Skeletal muscle cell (primary cell): Measurements from ENCODE around the gene LBR.
"Not testable (repeated sequence)": the region's sequence is repeated elsewhere in the genome, so short reads cannot be mapped to it uniquely, and the experiment has no call there.

Source experiments
- DNase-seq: peaks from one replicate; pipeline ENCODE4 v3.0.0-alpha.2; 2010; ENCODE audit warnings: low read depth
- H3K4me3 ChIP-seq: 2 replicates; pipeline ENCODE4 v1.5.1; 2011; ENCODE audit warnings: low read depth, mild to moderate bottlenecking, control low read depth, low read length, moderate library complexity

LBR gene

GRCh38 chr1:225407755-225408154 is 20.1 kb downstream of the LBR start:
- H3K4me3 ChIP-seq = no peak overlapping the region
- DNase-seq = no peak

- H3K4me3 ChIP-seq = no peak overlapping the region
- DNase-seq = no peak
These were observed 20.7 kb downstream of the LBR start for GRCh38 chr1:225406976-225407725.

- no peak overlapping the region for H3K4me3 ChIP-seq
- DNase-seq = no peak
These were observed 26.9 kb downstream of the LBR start for GRCh38 chr1:225400968-225401367.

GRCh38 chr1:225396357-225396756 is 31.5 kb downstream of the LBR start:
- DNase-seq = no peak
- no peak overlapping the region for H3K4me3 ChIP-seq

- no peak overlapping the region for H3K4me3 ChIP-seq
- DNase-seq = no peak
These were observed 38.0 kb downstream of the LBR start for GRCh38 chr1:225389843-225390242.

DNA sequence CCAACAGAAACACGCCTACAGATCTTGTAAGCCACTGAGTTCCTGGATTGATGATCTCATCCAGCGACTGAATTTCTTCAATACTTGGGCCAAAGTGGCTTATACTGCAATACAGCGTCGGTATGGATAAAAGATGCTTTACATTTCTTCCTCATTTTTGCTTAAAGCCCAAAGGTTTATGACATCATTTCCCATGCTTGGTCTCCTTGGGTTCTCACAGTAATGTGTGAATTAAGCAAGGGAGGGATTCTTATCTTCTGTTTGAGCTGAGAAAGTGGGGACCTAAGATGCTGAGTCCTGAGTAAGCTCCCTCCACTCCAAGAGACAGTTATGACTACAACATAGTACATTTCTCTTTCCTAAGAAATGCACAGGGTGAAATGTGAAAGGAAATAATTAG is 39.5 kb downstream of the LBR start:
- DNase-seq = peak; percentile 31

GRCh38 chr1:225386860-225387259 is 41.0 kb downstream of the LBR start:
- DNase-seq, H3K4me3 ChIP-seq: not testable (repeated sequence)

More for the DNA sequence above, 39.5 kb downstream of the LBR start:
- H3K4me3 ChIP-seq = no peak overlapping the region

- DNase-seq = no peak
- no peak overlapping the region for H3K4me3 ChIP-seq
These were observed 47.1 kb downstream of the LBR start for GRCh38 chr1:225380691-225381090.

DNA sequence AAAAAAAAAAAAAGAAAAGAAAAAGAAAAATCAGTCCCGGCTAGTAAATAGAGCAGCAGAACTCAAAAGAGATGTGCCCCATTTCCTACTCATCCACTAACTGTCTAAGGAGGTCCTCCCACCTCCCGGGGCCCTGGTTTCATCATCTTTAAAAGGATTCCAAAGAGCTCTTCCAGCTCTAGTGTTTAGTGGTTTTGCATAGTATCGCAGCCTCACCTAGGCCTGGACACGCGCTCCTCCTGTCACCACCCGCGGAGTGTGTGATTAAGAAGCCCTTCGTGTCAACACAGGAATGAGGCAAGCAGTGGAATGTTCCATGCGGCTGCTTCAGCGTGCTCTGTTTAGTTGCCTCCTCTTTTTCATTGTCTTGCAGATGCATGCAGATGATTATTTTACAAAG is 49.0 kb downstream of the LBR start:
- H3K4me3 ChIP-seq = no peak overlapping the region
- DNase-seq = peak; percentile 83

- no peak for DNase-seq
- no peak overlapping the region for H3K4me3 ChIP-seq
These were observed 52.8 kb downstream of the LBR start for GRCh38 chr1:225374996-225375395.

GRCh38 chr1:225373155-225373554 is 54.7 kb downstream of the LBR start:
- no peak for DNase-seq
- no peak overlapping the region for H3K4me3 ChIP-seq

DNA sequence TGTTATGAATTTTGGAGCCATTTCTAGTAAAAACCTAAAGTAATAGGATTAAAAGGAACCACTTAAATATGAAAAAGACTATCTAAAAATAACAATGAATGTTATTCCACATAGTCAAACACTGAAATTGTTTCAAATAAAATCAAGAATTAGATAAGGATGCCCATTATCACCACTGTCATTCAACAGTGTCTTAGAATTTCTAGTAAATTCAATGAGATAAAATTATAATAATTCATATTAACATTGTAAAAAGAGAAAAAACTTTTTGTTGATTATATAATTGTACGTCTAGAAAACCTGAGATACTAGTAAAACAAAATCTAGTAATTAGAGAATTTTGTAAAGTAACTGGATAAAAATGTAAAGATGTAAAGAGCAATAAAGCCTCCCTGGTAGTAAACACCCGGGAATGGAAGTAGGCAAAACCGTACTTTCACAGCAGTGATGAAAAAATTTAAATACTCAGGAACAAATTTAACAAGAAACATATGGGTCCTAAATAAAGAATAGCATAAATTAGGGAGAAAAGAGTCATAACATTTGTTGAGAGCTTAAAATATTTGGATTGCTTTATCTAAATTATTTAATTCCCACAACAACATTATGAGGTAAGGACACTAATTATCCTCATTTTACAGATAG is 56.4 kb downstream of the LBR start:
- DNase-seq = no peak
- no peak overlapping the region for H3K4me3 ChIP-seq

GRCh38 chr1:225368036-225368552 is 59.7 kb downstream of the LBR start:
- DNase-seq = no peak
- H3K4me3 ChIP-seq = no peak overlapping the region

- no peak for DNase-seq
- H3K4me3 ChIP-seq = no peak overlapping the region
These were observed 61.3 kb downstream of the LBR start for GRCh38 chr1:225366552-225366951.

GRCh38 chr1:225366018-225366417 is 61.8 kb downstream of the LBR start:
- no peak overlapping the region for H3K4me3 ChIP-seq
- DNase-seq = no peak

- DNase-seq = no peak
- no peak overlapping the region for H3K4me3 ChIP-seq
These were observed 63.4 kb downstream of the LBR start for GRCh38 chr1:225364439-225364838.

DNA sequence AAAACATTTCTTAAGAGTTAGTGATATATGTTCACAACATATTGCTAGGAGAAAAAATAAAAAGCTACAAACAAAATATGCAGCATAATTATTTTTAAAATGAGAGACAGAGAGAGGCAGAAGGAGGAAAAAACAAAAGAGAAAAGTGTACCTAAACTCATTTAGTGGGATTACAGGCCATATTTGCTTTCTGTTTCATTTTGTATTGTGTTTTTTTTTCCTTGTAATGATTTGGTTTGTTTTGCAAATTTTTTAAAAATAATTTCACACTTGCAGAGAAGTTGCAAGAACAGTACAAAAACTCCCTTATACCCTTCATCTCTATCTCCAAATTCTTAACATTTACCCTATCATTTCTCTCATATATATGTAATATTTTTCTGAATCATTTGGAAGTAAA is 65.0 kb downstream of the LBR start:
- H3K4me3 ChIP-seq = no peak overlapping the region
- DNase-seq = no peak

DNA sequence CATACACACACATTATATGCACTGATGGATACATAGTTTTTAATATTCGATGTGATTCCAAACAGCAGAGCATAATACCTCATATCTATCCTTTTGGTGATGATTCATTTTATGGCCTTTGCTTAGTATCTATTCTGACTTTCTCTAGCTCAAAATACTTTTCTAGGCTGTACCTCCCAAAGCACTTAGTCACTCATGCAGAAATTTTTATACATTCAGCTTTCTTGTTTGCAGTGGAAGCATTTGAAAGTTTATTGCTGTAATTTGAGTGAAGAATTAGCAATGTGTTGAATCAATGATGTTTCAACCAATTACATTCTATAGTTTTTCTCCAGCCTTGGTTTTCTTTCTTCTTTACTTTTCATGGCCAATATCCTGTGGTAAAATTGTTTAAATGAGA is 66.7 kb downstream of the LBR start:
- H3K4me3 ChIP-seq = no peak overlapping the region
- no peak for DNase-seq

DNA sequence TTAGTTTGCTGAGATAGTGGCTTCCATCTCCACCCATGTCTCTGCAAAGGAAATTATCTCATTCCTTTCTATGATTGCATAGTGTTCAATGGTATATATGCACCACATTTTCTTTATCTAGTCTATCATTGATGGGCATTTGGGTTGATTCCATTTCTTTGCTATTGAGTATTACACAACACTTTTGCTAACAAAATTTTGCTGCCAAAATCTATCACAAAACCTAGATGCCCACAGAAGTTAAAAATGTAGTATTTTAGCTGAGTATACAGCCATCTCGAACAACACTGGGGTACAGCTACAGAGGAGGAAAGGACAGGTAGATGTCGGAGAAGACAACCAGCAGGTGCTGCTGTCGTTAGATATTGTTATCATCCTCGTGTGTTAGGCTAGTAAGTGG is 67.7 kb downstream of the LBR start:
- no peak for DNase-seq
- H3K4me3 ChIP-seq = no peak overlapping the region

DNA sequence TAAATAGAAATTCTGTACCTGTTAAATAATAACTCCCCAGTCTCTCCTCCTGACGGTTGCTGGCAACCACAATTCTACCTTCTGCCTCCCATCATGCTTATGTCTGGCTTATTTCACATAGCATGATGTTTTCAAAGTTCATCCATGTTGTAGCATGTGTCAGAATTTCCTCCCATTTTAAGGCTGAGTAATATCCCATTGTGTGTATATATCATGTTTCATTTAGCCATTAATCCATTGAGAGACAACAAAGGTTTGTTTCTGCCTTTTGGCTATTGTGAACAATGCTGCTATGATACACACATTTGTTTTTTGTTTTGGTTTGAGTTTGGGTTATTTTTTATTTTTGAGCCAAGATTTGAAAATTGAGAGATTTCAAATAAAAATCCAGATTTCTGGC is 72.0 kb downstream of the LBR start:
- DNase-seq = no peak
- H3K4me3 ChIP-seq = no peak overlapping the region

GRCh38 chr1:225354906-225355305 is 72.9 kb downstream of the LBR start:
- no peak overlapping the region for H3K4me3 ChIP-seq
- DNase-seq = no peak
